ENCODE data around the gene TNFSF9.

The TNFSF9 gene

GRCh38 chr19:6530386-6531162 lies at the start of gene TNFSF9:
Gene TNFSF9 (plus strand): TSS chr19:6531026. CDS start chr19:6531037, 11 bp downstream.
- DNase-seq (ENCODE audit: low spot score), result peak; percentile 95

GRCh38 chr19:6481541-6482342 lies 49.1 kb upstream of the TNFSF9 start, which contains the start of gene DENND1C:
Gene DENND1C (minus strand): TSS chr19:6481787. CDS start chr19:6481695, 92 bp downstream.
- no peak for DNase-seq (ENCODE audit: low spot score)

DNA sequence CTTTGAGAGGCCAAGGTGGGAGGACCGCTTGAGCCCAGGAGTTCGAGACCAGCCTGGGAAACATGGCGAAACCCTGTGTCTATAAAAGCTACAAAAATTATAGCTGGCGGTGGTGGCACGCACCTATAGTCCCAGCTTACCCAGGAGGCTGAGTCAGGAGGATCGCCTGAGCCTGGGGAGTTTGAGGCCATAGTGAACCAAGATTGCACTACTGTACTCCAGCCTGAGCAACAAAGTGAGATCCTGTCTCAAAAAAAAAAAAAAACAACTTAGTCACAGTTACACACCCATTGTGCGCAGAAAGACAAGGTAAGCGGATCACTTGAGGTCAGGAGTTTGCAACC lies 48.5 kb upstream of the TNFSF9 start:
- no peak for DNase-seq (ENCODE audit: low spot score)

- no peak for DNase-seq (ENCODE audit: low spot score)
Measured at GRCh38 chr19:6483235-6483634, 47.6 kb upstream of the TNFSF9 start.

- DNase-seq (ENCODE audit: low spot score), result no peak
Measured at GRCh38 chr19:6484230-6484629, 46.6 kb upstream of the TNFSF9 start.

- no peak for DNase-seq (ENCODE audit: low spot score)
Measured at GRCh38 chr19:6484831-6485230, 46.0 kb upstream of the TNFSF9 start.

DNA sequence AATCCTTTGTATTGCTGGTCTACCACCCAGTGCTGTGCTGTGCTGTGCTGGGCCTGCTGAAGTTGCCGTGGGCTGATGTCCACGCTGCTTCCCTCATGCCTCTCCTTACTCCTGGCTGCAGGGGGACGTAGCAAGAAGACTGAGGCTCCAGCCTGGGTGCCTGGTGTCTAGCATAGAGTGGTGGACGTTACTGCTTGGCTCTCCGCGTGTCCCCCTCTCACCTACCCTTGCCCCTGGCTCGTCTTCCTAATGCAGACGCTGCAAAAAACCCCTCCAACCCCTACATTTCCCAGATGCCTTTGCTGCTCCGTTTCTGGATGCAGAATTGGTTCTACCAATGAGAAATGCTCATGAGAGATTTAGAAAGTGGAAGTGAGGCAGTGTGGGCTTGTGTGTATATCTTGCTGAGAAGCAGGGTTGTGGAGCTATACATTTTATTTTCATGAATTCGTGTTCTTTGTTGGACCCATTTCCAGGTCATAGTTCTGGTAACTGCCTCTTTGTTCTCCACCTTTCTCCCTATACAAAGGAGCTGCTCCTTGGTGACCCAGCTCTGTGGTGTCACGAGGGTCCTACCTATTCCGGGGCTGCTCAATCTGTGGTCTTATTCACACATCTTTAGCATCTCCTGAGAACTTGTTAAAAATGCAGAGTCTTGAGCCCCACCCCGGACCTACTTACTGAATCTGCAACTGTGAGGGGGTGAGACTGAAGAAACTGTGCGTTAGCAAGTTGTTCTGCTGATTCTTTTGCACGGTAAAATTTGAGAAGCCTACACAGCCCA lies 41.4 kb upstream of the TNFSF9 start:
- no peak for DNase-seq (ENCODE audit: low spot score)

DNA sequence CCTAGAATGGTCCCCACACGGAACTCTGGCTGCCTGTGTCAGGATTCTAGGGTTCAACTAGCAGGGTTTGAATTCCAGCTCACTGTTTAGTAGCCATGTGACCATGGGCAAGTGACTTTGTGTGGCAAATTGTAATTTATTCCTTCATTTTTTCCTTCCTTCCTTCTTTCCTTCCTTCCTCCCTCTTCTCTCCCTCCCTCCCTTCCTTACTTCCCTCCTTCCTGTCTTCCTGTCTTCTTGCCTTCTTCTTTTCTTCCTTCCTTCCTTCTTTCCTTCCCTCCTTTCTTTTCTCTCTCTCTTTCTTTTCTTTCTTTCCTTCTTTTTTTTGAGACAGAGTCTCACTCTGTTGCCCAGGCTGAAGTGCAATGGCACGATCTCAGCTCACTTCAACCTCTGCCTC lies 40.7 kb upstream of the TNFSF9 start:
- DNase-seq (ENCODE audit: low spot score), result no peak

DNA sequence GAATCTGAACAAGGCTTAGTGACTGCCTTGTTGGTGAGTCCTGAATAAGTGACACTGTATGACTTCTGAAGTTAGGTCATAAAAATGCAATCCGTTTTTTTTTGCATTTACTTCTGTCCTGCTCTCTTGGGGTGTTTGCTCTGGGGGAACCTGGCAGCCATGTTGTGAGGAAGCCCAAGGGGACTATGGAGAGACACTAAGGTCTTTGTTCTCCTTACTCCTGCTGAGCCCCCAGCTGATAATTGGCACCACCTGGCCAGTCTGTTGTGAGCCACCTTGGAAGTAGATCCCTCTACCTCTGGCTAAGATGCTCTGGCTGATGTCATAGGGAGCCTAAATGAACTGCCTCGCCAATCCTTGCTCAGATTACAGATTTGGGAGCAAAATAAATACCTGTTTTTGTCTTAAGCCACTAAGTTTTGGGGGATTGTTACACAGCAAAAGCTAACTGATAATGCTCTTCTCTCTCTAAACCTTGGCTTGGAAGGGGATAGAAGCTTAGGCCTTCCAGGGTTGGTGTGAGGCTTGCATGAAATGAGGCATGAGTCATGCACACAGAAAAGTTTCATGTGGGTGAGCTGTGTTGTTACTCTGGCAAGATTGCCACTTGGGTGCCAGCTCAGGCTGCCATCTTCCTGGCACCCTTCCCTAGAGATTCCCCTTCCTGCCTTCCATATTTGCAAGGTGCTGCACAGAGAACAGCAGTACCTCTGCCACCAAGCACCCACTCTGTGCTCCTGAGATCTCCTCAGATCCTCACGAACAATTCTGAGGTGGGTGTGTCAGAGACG lies 38.8 kb upstream of the TNFSF9 start:
- DNase-seq (ENCODE audit: low spot score), result no peak

DNA sequence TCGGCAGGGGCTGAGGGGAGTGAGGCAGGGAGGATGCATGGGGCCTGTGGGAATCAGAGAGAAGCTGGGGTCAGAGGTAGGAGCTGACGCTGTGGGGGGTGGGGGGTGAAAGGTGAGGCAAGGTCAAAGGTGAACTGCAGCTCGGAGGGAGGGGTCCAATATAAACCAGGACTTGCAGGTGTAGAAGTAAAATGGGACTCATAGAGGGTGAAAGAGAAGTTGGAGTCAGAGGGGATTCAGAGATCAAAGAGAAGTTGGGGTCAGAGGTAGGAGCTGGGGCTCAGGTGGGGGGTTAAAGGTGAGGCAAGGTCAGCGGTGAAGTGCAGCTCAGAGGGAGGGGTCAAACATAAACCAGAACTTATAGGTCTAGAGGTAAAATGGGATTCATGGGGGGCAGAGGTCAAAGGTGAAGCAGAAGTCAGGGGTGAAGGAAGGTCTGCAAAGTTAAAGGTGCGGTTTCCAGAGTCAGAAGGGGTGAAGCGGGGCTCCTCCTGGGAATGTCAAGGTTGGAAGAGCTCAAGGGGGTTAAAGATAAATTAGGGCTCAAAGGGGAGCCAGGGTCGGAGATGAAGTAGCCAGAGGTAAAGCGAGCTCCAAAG lies 36.3 kb upstream of the TNFSF9 start:
- DNase-seq (ENCODE audit: low spot score), result no peak

DNA sequence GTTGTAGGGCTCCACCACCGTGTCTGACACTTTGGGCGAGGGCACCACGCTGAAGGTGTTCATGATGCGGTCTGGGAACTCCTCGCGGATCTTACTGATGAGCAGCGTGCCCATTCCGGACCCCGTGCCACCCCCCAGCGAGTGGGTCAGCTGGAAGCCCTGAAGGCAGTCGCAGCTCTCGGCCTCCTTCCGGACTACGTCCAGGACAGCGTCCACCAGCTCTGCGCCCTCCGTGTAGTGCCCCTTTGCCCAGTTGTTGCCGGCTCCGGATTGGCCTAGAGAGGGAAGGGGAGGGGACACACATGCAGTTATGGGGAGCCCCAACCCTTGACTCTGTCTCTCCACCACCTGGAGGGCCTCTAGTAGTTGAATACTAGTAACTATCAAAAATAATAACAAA lies 34.9 kb upstream of the TNFSF9 start:
- DNase-seq (ENCODE audit: low spot score), result no peak

DNA sequence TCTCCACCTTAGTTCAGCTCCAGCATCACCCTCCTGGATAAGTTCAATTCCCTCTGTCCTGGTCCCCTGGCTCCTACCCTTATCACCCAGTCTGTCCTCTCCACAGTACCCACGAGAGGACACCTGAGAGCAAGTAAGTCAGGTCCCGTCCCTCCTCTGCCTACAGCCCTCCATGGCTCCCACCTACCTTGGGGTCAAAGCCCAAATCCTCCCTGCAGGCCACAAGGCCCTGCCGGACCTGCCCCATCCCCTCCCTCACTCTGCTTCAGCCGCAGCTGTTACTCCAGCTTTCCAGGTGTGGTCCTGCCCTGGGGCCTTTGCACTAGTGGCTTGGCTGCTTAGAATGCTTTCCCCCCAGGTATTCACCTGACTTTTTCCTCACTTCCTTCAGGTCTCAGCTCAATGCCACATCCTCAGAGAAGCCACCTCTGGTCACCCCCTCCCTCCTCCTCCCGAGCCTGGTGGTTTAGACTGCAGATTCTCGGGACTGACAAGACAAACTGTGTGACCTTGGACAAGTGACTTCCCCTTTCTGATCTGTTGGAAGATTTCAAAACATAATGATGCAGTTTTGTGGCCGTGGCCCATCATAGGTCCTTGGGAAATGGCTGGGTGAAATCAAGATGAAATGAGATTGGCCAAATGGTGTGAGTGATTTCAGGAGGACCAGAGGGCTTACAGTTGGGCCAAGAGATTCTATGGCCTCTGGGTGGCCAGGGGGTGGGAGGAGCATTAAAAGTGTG lies 32.4 kb upstream of the TNFSF9 start:
- DNase-seq (ENCODE audit: low spot score), result no peak

GRCh38 chr19:6499052-6499790 lies 31.6 kb upstream of the TNFSF9 start:
- DNase-seq (ENCODE audit: low spot score), result no peak

DNA sequence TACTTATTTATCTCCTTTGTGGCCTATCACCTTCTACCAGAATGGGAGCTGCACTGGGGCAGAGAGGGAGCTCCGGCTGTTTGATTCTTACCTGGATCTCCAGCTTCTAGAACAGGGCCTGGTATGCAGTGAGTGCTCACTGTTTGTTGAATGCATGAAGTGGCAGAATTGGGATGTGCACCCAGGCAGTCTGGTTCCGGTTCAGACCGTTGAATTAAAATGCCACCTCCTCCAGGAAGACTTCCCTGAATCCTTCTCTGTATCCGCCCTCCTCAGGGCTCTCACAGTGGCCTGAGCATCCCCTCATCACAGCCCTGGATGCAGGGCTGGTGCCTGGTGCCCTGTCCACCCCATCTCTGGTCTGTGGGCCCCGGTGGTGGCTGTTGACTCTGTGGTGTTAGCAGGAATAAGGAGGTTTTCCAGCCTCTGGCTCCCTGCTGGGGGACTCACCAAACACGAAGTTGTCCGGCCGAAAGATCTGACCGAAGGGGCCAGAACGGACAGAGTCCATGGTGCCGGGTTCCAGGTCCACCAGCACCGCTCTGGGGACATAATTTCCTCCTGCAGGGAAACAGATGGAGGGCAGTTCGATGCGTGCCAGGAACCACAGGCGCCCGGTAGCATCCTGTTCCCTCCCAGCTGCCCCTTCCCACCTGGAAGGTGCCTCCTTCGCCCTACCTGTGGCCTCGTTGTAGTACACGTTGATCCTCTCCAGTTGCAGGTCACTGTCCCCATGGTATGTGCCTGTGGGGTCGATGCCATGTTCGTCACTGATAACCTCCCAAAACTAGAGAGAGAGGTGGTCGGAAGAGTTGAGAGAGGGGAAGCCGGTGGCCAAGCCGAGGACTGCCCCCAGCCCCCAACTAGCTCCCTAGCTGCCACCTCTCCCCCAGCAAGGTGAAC lies 29.7 kb upstream of the TNFSF9 start:
- no peak for DNase-seq (ENCODE audit: low spot score)

DNA sequence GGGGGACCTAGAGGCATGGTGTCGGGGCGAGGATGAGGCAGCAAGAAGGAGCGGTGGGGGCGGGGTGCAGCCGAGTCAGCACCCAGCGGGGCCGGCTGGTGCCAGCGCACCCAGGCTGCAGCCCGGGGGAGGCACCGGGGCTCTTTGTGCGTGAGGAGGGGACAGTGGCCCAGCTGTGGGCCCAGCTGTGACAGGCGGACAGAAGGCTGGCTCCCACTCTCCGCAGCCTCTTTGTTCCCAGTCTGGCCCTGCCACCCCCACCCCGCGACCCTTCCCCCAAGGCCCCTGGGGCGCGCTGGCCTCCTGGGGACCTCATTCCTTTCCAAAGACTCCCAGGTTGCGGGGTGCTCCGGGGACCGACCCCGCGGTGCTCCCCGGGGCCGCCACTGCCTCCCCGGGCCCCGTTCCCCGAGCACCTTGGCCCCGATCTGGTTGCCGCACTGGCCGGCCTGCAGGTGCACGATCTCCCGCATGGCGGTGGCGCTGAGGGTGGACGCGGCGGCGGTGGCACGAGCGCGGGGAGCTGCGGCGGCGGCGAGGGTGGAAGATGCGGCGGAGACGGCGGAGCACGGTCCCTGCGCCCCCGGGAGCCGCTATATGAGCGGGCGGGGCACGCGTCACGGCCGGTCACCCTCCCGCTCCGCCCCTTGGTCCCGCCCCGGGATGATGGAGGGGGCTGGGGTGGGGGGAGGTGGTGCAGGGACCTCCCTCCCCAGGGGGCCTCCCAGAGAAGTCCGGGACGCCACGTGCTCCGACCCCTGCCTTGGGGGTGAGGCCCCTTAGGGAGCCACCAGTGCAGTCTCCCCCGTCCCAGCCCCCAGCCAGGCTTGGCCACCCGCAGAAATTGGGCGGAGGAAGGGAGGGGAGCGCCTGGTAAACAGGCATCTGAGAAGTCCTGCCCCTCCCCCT lies 28.8 kb upstream of the TNFSF9 start, which contains the start of gene TUBB4A:
Gene TUBB4A, minus strand, starts transcription at position 570 of the 909 bp plus-strand sequence. Its CDS starts 97 bp downstream, at position 473.
- no peak for DNase-seq (ENCODE audit: low spot score)

DNA sequence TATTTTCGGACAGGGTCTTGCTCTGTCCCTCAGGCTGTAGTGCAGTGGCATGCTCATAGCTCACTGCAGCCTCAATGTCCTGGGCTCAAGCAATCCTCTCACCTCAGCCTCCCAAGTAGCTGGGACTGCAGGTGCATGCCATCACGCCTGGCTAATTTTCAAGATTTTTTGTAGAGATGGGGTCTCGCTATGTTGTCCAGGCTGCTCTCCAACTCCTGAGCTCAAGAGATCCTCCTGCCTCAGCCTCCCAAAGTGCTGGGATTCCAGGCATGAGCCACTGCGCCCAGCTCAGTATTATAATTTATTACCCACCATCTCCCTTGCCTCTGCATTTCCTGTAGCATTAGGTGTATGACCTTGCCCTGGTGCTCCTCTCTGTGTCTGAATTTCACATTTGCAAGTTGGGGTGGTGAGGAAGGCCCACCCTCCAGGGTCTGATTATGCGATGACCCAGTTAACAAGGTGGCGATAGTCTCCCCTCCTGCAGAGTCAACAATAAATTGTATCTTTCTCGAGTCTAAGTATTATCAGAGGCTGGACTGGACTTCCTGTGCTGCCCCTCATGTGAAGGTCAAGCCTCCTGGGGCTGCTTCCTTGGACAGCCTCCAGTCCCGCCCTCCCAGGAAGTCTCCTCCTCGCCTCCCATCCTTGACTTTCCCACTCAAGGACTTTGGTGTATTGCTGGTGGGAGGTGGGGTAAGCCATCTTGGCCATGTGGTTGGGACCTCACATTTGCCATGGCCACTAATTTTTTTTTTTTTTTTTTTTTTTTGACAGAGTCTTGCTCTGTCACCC lies 27.2 kb upstream of the TNFSF9 start:
- DNase-seq (ENCODE audit: low spot score), result no peak
